GM21825 (cell line): ENCODE data around the gene CTNNA2.

Experiments
- ATAC-seq: cut with Tn5 transposase; IDR thresholded peaks from one replicate; pipeline ENCODE4 v1.9.1; 2021; ENCODE audit warnings: mild to moderate bottlenecking, moderate library complexity; ENCODE audit not compliant: unreplicated experiment

CTNNA2 gene

DNA sequence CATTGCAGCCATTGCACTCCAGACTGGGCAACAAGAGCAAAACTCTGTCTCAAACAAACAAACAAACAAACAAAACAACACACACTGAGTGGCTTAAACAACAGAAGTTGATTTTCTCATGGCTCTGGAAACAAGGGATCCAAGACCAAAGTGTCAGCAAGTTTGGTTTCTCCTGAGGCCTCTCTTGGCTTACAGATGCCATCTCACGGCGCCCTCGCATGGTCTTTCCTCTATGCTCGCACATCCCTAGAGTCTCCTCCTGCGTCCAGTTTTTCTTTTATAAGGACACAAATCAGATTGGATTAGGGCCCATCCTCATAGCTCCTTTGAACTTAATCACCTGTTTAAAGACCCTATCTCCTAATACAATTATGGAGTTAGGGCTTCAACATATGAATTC lies 925.1 kb downstream of the CTNNA2 start:
- ATAC-seq, result no peak

DNA sequence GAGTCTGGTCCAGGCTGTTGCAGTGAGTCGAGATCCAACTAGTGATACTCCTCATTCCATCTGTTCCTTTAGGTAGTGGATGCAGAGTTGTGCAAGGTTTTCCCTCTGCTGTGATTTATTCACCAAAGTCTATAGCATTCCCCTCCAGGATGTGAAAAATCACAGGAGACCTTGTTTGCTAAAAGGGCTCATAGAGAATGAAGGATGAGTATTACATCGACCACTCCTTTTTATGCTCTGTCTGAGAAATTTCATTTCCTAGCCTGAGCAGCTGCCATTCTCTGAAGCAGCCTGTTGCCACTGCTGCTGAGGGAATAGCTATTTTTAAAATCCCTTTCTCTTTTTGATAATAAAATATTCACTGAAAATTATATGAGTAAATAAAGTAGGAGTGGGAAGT lies 925.8 kb downstream of the CTNNA2 start:
- no peak for ATAC-seq

DNA sequence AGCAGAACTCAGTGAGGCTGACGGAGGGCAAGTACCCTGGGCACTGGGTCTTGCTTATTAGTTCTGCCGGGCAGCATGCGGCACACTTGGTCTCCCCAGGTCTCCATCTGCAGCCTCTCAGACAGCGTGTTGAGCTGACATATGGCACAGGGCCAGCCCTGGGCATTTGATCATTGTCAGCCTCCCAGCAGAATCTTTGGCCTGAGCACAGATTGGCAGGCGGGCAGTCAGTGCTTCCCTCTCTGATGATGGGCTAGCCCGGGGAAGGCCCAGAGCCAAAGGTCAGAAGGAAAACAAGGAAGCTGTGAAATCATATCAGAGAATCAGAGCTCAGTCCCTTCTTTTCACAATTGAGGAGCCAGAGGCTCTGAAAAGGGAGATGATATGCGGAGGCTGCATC lies 941.8 kb downstream of the CTNNA2 start:
- no peak for ATAC-seq

DNA sequence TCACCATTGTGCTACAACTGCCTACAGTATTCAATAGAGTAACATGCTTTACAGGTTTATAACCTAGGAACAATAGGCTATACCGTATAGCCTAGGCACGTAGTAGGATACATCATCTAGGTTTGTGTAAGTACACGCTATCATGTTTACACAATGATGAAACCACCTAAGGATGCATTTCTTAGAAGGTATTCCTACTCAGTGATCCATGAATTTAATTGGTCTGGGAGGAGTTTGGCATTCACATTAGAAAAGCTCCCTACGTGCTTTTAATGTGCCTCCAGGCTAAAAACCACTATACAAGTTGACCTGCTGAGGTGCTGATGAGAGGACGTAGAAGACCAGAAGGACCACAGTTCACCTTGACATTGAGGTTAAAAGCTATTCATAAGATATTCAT lies 946.2 kb downstream of the CTNNA2 start:
- no peak for ATAC-seq

DNA sequence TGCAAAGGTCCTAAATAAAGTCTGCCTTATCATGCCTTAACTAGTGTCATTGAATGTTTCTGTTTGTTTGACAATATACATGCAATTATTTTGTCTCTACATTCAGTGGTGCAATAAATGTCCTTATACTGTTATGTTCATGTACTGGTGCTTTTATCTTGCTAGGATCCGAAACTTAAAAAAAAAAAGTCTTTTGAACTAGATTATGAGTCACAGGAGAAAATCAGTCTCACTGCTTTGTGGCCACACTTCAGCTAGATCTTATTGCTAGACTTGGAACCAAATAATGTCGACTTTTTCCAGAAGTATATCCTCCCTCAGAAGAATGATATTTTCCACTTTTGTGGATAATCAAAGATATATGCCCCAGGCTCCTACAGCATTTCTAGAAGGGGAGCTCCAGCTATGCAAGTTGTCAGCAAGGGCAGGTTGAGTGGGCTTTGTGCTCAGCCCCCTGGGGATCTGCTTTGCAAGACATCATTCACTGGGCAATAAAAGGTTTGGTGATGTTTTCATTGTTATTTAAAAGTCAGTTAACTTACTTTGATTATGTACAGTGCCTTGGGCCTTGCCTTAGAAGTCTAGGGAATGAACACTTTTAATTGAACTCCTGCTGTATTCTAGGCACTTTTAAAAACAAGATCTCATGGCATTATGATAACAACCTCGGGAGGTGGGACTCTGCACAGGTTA lies 948.8 kb downstream of the CTNNA2 start:
- ATAC-seq, result no peak

DNA sequence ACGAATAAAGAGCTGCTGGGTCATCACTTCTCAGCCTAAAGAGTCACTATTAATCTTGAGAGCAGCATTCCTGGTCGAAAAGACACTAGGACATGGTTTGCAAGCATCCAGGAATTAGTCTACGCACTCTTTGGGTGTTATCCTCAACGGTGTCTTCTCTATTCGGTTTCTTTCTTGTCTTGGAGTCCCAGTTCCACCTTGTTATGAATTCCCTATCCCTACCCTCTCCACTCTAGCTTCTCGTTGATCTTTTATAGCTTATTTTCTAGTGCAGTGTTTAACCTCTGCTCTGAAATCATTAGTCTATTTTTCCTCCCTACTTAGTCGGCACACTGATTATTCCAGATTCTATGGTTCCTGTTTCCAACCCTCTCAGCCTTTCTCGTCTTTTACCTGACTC lies 949.8 kb downstream of the CTNNA2 start:
- ATAC-seq, result no peak

DNA sequence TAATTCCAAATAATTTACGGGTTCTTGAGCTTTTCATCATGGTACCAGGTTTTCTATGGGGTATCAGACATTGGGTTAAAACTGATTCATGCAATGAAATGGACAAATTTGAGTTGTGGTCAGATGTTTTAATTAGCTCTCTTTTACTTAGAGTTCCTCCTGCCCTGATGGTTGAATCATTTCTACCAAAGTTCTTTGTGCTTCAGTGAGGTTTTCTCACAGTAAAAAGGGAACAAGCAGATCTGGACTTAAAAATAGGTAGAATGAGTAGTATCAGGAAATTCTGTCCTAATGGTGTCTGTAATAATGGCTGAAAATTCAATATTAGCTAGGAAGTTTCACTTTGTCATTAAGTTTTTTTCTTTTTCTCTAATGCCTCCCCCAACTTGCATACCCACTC lies 951.4 kb downstream of the CTNNA2 start:
- no peak for ATAC-seq

DNA sequence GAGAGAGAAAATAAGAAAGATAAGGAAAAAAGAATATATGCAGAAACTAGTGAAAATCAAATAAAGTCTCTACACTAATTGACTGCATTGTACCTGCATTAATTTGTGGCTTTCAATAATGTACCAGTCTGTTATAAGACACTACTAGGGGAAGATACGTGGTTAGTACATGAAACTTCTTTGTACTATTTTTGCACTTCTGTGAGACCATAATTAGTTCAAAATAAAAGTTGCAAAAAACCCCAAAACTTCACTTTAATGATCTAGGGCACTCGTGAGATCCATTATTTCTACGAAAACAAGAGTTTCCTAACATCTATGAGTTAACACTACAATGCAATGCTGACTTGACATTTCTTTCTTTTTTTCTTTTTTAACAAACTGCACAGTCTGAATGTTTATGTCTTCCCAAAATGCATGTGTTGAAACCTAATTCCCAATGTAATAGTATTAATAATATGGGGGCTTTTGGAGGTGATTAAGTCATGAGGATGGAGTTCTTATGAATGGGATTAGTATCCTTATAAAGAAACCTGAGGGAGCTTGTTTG lies 954.5 kb downstream of the CTNNA2 start:
- ATAC-seq, result no peak

DNA sequence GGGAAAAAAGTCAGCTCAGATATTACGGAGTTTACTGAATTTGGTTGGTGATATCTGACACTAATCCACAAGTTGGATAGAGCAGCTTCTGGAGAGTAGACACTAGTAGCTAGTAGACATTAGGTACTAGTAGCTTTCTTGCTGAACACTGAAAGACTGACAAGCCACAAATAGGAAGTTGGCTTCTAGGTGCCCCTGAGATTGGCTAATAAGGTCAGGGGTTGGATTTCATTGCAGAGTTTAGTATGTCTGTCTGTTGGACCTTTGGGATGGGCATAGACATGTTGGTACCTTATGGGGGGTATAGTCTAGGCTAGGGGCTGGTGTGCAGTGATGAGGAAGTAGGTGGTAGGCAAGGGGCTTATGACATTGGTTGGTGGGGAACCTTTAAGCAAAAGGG lies 956.6 kb downstream of the CTNNA2 start:
- ATAC-seq, result no peak

DNA sequence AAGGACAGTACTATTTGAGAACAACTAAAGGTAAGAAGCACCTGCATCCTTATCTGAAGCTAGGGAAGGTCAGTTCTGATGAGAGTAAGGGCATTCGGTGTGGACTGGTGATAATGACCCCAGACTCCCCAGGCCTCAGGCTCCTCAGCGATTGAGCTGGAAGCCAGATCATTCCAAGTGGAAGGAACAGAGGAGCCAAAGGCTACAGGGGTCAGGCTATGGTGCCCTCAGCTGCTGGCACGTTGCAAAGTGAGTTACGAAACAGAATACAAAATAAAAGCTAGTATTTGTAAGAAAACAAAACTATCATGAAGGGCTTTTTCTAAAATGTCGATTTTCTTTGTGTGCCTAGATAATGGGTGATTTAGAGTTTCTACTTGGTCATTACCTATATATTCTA lies 960.2 kb downstream of the CTNNA2 start:
- no peak for ATAC-seq

DNA sequence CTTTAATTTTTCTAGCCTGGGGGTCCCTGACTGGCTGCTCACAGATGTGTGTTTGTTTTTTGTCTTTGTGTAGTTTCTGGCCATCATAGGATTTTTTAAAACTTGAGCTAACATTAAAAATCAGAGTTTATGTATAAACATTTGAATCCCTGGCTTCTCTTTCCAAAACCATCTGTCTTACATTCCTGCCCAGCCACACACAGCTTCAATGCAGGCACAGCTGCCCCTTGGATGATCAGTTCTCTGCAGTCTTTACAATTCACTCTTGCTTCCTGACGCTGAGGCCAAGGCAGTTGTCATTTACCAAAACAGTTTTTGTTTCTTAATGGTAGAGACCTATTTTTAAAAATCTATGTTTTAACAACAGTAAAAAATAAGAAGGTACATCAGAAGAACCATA lies 960.9 kb downstream of the CTNNA2 start:
- ATAC-seq, result no peak

DNA sequence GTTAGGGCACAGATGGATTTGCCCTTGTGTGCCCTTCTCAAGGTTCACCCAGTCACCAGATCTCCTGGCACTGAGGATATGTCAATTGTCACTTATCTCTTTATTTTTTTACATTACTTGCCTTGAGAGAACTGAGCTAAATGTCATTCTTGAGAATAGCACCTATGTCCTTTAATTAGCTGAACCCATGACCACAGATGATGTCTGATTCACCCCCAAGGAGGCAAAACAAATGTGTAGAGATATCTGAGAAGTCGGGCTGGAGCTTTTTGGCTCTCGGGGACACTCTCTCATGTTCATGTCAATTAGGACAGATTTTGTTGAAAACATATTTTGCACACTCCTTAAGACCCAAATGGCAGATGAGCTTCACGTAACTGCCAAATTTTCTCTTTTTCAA lies 963.1 kb downstream of the CTNNA2 start:
- ATAC-seq, result no peak

DNA sequence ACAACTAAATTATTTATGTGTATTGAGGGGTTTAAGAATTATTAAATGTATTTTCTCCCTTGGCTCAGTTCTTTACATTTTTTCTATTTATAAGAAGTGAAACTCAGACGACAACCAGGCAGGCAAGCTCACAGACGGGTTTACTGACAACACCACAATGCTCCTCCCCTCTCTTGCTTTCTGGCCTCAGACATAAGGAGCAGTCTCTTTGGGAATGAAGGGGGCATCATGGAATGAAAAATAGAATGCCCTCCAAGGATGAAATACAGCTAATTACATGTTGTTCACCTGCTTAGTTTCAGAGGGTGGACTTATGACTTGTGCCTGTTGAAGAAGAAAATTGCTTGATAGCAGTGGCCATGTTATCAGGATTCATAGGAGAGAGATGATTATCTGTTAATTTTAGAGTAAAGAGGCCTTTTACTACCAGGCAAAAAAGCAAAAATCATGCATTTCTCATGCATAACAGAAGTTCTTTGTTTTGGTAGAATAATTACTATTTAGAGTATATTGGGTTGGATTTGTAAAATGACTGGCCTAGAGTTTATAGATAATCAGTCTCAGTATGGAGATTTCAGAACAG lies 963.8 kb downstream of the CTNNA2 start:
- ATAC-seq, result no peak

DNA sequence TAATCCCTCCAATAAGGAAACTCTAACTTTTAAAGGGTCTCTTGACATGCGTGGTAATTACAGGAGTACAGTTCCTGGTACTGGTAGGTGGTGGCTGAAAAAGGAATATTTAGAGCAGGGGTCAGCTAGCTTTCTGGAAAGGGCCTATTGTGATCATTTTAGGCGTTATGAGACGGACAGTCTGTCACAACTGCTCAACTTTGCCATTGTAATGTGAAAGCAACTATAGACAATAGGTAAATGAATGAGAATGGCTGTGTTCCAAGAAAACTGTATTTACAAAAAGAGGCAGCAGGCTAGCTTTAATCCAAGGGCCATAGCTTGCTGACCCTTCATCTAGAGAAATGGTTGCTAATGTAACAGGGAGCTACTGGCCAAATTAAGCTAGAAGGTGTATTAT lies 969.4 kb downstream of the CTNNA2 start:
- no peak for ATAC-seq

DNA sequence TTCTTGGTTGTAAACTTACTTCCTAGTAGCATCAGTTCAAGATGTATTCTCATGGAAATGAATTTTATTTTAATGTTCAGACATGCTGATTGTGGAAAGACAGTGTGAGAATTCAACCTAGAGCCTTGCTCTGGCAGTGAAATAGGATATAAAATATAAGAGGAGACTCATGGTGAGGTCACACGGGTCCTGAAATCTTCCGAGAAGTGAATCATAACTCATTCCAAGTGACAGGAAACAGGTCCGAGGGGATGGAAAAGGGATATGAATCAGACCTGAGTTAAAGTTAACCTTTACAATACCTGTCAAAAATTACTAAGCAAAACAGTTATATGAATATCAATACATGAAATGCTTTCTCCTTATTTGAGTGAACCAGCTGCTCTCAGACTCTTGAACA lies 976.9 kb downstream of the CTNNA2 start:
- ATAC-seq, result no peak

DNA sequence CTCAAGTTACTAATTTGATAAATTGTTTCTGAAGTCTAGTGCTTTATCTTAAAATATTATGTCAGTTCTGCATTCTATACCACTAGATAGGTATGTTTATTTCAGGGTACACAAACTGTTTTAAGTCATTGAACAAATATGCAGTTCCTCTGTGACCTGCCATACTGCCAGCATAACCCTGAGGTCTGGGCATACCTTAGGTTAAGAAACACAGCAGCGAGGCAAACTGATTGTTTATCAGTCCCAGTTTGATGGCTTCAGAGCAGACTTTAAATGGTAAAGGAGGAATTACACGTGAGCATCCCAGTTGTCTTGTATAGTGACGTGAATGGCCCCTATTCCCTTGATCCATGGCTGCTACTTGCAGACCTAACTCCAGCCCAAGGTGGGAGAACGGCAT lies 978.1 kb downstream of the CTNNA2 start:
- ATAC-seq, result no peak

DNA sequence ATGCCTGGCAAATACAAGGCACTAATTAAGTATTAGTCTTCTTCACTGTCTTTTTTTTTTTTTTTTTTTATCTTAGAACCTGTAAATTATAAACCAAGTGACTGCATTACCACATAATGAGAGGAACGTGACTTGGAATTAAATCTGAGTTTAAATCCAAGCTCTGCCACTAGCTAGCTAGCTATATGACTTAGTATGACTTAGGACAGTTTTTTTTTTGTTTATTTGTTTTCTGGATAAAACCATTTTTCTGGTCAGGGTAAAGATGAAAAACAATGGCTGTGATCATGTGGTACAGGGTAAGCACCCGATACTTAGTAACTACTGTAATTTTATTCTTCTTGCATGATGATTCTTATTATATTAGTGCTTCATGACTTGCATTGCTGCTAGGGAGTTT lies 983.5 kb downstream of the CTNNA2 start:
- ATAC-seq, result no peak

DNA sequence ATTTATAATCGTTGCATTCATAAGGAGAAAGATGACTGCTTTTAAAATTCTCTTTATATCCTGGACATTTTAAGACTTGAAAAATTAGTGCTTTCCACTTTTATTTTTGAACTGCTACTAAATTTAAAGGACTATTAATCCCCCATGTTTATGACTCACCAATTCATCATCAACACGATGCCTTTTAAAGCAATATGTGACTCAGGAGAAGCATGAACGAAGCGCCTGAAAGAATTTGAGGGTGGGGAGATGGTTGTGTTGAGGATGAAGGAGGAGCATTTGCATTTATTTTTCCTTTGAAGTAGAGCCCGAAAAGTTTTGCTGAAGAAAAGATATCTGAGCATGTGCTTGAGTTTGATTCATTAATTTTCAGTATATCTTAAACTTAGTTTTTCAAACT lies 983.9 kb downstream of the CTNNA2 start:
- ATAC-seq, result no peak

DNA sequence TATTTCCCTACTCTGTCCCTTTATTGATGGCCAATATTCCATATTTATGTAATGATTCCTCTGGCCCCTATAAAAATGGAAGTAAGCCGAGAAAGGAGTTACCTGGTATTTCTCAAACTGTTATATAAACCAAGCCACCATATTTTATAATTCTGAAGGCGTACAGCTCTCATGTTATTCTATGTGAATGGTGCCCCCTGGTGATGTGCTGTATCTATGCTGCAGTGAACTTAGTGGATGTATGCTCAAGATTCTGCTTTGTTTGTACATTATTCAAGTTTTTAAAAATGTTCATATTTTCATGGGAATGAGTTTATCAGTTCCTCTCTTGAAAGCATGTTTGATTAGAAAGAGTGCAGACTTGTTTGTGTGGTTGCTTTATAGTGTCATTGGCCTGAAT lies 986.2 kb downstream of the CTNNA2 start:
- no peak for ATAC-seq

DNA sequence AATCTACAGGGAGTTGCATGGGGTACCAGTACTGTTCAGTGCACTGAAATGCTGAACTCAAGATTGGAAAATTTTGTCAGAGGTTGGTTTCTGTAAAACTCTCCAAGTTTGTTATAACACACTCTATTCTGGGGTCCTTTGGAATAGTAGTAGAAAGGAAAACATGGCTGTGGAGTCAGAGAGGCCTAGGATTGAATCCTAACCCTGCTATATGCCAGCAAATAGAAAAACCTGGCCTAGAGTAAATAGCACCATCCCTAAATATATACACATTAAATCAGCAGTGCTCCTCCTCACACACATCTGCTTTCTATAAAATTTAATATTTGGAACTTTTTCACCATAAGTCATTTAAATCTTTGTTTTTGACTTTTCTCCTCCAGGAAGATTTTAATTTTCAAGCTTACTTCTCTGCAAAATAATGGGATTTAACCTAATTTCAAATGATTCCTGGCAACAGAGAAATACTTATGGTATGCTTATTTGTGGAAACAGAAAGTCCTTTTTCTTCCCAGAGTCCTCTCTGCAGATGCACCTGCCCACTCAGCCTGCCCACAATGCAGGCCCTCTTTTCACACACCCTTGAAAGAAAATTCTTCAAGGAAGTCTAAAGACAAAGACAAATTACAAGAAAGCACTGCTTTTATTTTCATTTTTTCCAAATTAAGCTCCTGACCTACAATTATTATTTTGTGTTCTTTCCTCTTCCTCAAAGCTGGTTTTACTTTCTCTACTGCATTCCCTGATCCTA lies 989.2 kb downstream of the CTNNA2 start:
- ATAC-seq, result no peak

DNA sequence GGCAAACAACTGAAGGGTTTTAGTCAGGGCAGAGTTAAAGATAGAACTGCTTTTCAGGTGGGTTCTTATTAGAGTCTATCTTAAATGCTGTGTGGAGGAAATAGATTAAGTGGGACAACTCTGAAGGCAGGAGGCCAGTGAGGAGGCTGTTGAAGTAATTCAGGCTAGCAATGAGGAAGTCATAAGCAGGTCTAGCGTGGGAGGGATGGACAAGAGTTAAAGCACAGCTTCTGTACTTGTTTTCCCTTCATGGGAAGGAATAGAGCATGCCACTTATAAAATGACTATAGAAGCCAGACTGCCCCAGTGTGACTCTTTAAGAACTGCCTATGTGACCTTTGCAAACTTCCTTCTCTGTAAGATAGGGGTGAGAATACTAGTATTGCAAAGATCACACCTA lies 993.7 kb downstream of the CTNNA2 start:
- ATAC-seq, result no peak

DNA sequence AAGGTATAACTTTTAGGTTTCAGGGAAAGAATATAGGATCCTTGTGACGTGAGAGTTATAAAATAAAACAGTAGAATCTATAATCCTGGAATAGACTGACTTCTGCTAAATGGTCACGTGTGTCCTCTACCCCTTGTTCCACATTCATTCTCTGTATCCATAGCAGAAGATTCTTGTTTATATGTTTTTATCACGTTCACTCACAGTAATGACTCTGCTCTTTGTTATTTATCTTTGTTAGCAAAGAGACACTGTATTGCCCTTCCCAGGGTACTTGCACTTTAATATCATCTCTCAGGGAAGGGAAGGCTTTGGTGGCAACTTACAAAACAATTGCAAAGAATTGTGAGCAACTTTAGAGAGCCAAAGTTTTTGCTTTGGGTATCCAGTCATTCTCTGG lies 997.9 kb downstream of the CTNNA2 start:
- ATAC-seq, result no peak
